Measurements from ENCODE around the gene NR2F1-AS1.

NR2F1-AS1 gene

DNA sequence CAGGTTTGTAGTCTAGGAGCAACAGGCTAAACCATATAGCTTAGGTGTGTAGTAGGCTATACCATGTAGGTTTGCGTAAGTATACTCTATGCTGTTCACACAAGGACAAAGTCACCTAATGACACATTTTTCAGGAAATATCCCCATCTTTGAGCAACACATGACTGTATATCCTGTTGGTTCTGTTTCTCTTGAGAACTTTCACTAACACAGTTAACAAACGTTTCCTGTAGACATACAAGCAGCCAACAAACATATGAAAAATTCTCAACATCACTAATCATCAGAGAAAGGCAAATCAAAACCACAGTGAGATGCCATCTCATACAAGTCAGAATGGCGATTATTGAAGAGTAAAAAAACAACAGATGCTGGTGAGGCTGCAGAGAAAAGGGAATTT, 68.2 kb downstream of the NR2F1-AS1 start:
- TF ChIP-seq, protein P1, sequence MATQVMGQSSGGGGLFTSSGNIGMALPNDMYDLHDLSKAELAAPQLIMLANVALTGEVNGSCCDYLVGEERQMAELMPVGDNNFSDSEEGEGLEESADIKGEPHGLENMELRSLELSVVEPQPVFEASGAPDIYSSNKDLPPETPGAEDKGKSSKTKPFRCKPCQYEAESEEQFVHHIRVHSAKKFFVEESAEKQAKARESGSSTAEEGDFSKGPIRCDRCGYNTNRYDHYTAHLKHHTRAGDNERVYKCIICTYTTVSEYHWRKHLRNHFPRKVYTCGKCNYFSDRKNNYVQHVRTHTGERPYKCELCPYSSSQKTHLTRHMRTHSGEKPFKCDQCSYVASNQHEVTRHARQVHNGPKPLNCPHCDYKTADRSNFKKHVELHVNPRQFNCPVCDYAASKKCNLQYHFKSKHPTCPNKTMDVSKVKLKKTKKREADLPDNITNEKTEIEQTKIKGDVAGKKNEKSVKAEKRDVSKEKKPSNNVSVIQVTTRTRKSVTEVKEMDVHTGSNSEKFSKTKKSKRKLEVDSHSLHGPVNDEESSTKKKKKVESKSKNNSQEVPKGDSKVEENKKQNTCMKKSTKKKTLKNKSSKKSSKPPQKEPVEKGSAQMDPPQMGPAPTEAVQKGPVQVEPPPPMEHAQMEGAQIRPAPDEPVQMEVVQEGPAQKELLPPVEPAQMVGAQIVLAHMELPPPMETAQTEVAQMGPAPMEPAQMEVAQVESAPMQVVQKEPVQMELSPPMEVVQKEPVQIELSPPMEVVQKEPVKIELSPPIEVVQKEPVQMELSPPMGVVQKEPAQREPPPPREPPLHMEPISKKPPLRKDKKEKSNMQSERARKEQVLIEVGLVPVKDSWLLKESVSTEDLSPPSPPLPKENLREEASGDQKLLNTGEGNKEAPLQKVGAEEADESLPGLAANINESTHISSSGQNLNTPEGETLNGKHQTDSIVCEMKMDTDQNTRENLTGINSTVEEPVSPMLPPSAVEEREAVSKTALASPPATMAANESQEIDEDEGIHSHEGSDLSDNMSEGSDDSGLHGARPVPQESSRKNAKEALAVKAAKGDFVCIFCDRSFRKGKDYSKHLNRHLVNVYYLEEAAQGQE (IDR thresholded peaks at IDR 0.05; ENCODE audit: insufficient read depth in 1 of 2, low read depth in 2 of 2, low read length in 2 of 2): no peak
- TF ChIP-seq SIN3A (IDR thresholded peaks at IDR 0.05; ENCODE audit: borderline replicate concordance, insufficient read depth, low read length): no peak
- TF ChIP-seq FOXP2 (optimal IDR thresholded peaks at IDR 0.05; ENCODE audit: borderline replicate concordance, extremely low read depth, extremely low read length, insufficient read depth): no peak
- TF ChIP-seq TAF1 (IDR thresholded peaks at IDR 0.05; ENCODE audit: borderline replicate concordance, insufficient read depth, low read length): no peak
- TF ChIP-seq POLR2AphosphoS5 (IDR thresholded peaks at IDR 0.05; ENCODE audit: low read depth, low read length): no peak

DNA sequence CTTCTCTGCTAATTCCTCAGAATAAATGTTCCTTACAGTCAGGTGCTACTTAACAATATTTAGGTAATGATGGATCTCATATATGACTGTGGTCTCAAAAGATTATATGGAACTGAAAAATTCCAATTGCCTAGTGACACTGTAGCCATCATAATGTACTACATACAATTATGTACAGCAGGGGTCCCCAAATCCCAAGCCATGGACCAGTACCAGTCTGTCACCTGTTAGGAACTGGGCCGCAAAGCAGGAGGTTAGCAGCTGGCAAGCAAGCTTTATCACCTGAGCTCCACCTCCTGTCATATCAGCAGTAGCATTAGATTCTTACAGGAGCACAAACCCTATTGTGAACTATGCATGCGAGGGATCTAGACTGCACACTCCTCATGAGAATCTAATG, 69.6 kb downstream of the NR2F1-AS1 start:
- no peak for TF ChIP-seq TAF1 (IDR thresholded peaks at IDR 0.05; ENCODE audit: borderline replicate concordance, insufficient read depth, low read length)
- TF ChIP-seq, protein P1 (IDR thresholded peaks at IDR 0.05; ENCODE audit: insufficient read depth in 1 of 2, low read depth in 2 of 2, low read length in 2 of 2): no peak
- no peak for TF ChIP-seq FOXP2 (optimal IDR thresholded peaks at IDR 0.05; ENCODE audit: borderline replicate concordance, extremely low read depth, extremely low read length, insufficient read depth)
- no peak for TF ChIP-seq POLR2AphosphoS5 (IDR thresholded peaks at IDR 0.05; ENCODE audit: low read depth, low read length)
- no peak for TF ChIP-seq SIN3A (IDR thresholded peaks at IDR 0.05; ENCODE audit: borderline replicate concordance, insufficient read depth, low read length)

DNA sequence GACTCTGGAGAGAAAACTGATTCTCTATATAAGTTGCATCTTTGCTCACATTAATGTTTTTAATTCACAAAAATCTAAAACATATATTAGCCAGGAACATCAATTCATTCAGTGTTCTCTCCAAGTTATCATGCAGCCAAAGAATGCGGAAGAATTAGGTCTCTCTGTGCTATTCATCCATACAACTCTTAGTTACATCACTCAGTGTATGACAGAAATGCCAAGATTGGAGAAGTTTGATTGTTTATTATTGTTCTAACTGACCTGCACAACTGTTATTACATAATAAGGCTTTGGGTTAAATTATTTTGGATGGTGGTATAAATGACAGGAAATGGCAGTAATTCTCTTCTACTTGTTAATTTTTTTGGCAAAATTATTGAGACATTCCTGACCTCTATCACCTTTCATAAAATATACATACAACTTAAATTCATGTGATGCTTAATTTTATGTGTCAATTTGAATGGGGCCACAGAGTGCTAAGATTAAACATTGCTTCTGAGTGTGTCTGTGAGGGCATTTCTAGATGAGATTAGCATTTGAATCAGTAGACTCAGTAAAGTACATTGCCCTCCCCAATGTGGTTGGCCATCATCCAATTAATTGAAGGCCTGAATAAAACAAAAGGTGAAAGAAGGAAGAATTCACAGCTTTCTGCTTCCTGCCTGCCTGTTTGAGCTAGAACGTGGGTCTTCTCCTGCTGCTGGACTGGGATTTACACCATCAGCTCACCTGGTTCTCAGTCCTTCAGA, 70.2 kb downstream of the NR2F1-AS1 start:
- TF ChIP-seq FOXP2 (optimal IDR thresholded peaks at IDR 0.05; ENCODE audit: borderline replicate concordance, extremely low read depth, extremely low read length, insufficient read depth) (no peak), SIN3A (IDR thresholded peaks at IDR 0.05; ENCODE audit: borderline replicate concordance, insufficient read depth, low read length) (no peak), TAF1 (IDR thresholded peaks at IDR 0.05; ENCODE audit: borderline replicate concordance, insufficient read depth, low read length) (no peak), POLR2AphosphoS5 (IDR thresholded peaks at IDR 0.05; ENCODE audit: low read depth, low read length) (no peak)
- TF ChIP-seq, protein P1 (IDR thresholded peaks at IDR 0.05; ENCODE audit: insufficient read depth in 1 of 2, low read depth in 2 of 2, low read length in 2 of 2): no peak

DNA sequence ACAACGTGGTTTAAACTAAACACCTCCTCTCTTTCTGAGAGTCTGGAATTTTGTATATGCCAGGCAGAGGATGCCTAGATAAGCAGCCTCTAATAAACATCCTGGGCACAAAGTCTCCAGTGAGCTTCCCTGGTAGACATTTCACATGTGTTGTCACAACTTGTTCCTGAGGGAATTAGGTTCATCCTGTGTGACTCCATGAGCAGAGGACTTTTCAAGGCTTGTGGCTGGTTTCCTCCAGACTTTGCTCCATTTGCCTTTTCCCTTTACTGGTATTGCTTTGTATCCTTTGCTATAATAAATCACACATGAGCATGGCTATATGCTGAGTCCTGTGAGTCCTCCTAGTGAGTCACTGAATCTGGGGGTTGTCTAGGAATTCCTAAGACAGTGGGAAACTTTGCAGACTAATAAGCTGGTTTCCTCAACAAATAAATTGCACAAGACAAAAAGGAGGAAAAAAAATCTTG, 77.4 kb downstream of the NR2F1-AS1 start:
- TF ChIP-seq TAF1 (IDR thresholded peaks at IDR 0.05; ENCODE audit: borderline replicate concordance, insufficient read depth, low read length): no peak
- TF ChIP-seq SIN3A (IDR thresholded peaks at IDR 0.05; ENCODE audit: borderline replicate concordance, insufficient read depth, low read length): no peak
- TF ChIP-seq, protein P1 (IDR thresholded peaks at IDR 0.05; ENCODE audit: insufficient read depth in 1 of 2, low read depth in 2 of 2, low read length in 2 of 2): no peak
- no peak for TF ChIP-seq FOXP2 (optimal IDR thresholded peaks at IDR 0.05; ENCODE audit: borderline replicate concordance, extremely low read depth, extremely low read length, insufficient read depth)
- no peak for TF ChIP-seq POLR2AphosphoS5 (IDR thresholded peaks at IDR 0.05; ENCODE audit: low read depth, low read length)
